ENCODE results near the gene AGO1. TPM values are rescaled to one million over a fixed set of nuclear protein-coding genes. Genes with fewer than 3 reads are reported as not detected.

Gene AGO1
- total RNA-seq, 2 experiments from 2014 or later: 15.2 to 16.3 TPM

DNA sequence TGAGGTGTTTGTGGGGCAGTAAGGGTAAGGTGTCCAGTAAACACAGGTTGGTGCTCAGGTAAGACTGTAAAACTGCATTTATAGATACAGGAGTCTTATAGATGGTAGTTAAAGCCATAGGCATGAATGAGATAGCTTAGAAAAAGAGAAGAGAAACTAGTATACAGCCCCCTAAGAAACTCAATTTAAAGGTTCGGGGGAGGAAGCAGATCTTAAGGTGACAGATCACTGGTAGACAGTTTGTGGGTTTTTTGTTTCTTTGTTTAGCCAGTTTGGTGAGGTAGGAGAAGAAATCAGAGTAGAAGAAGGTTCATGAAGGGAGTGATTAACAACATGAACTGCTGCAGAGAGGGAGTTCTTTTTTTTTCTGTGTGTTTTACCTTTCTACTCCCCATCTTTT lies 41.8 kb downstream of the AGO1 start:
- ChIA-PET POLR2A (no interaction called here), CTCF (no interaction called here)
- H3K36me3 ChIP-seq (ENCODE audit: insufficient read depth, low read length): peaks cover 3% of the 10 kb centered on the region
- peaks cover 30% of the 10 kb centered on the region for H3K36me3 Mint-ChIP-seq (ENCODE audit: low read depth)
- DNase-seq: no peak
- H3K4me3 Mint-ChIP-seq: no peak overlapping the region
- no peaks in the 10 kb centered on the region for H3K9me3 Mint-ChIP-seq
- intact Hi-C loops (cut with DNase I, micrococcal nuclease): no loop called here
- peaks cover 10% of the 10 kb centered on the region for H3K4me1 Mint-ChIP-seq (ENCODE audit: low read depth)
- H3K27me3 ChIP-seq (ENCODE audit: control insufficient read depth in 1 of 2, insufficient read depth in 2 of 2, low read length in 2 of 2): no peaks in the 10 kb centered on the region
- no peak for ATAC-seq (ENCODE audit: poor library complexity)
- H3K9me3 ChIP-seq (ENCODE audit: control insufficient read depth in 1 of 2, insufficient read depth in 1 of 2, low read length in 2 of 2): no peaks in the 10 kb centered on the region
- no peak overlapping the region for H3K27ac Mint-ChIP-seq
- H3K4me1 ChIP-seq (ENCODE audit: insufficient read depth, low read length): no peaks in the 10 kb centered on the region
- H3K4me3 ChIP-seq (ENCODE audit: low read length): no peak overlapping the region
- H3K27me3 Mint-ChIP-seq: no peaks in the 10 kb centered on the region
- TF ChIP-seq, protein P1, sequence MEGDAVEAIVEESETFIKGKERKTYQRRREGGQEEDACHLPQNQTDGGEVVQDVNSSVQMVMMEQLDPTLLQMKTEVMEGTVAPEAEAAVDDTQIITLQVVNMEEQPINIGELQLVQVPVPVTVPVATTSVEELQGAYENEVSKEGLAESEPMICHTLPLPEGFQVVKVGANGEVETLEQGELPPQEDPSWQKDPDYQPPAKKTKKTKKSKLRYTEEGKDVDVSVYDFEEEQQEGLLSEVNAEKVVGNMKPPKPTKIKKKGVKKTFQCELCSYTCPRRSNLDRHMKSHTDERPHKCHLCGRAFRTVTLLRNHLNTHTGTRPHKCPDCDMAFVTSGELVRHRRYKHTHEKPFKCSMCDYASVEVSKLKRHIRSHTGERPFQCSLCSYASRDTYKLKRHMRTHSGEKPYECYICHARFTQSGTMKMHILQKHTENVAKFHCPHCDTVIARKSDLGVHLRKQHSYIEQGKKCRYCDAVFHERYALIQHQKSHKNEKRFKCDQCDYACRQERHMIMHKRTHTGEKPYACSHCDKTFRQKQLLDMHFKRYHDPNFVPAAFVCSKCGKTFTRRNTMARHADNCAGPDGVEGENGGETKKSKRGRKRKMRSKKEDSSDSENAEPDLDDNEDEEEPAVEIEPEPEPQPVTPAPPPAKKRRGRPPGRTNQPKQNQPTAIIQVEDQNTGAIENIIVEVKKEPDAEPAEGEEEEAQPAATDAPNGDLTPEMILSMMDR (IDR thresholded peaks at IDR 0.05): no peak
- no peak overlapping the region for H3K27ac ChIP-seq (ENCODE audit: low read depth in 1 of 2, low read length in 2 of 2)

DNA sequence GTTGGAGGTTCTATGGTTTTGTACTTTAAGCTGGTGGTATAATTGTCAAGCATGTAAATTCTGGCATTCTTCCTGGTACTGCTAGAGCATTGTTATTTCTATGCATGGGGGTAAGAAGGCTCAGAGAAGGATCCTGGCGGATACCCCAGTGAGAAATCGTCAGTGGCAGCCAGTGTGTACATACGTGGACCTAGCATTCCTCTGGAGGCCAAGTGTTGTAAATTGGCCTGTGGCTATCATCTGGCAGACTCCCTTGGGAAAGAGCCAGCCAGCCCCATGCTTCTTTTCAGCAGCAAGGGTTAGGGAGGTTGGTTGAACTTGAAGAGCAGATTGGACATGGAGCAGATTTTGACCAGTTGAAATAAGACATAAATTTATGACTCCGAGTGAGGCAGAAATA lies 42.7 kb downstream of the AGO1 start:
- Histone ChIP-seq H3K4me3 (ENCODE audit: low read length) (no peak overlapping the region), H3K4me1 (ENCODE audit: insufficient read depth, low read length) (peaks cover 7% of the 10 kb centered on the region), H3K9me3 (ENCODE audit: control insufficient read depth in 1 of 2, insufficient read depth in 1 of 2, low read length in 2 of 2) (no peaks in the 10 kb centered on the region), H3K27ac (ENCODE audit: low read depth in 1 of 2, low read length in 2 of 2) (no peak overlapping the region), H3K27me3 (ENCODE audit: control insufficient read depth in 1 of 2, insufficient read depth in 2 of 2, low read length in 2 of 2) (no peaks in the 10 kb centered on the region), H3K36me3 (ENCODE audit: insufficient read depth, low read length) (no peaks in the 10 kb centered on the region)
- DNase-seq (no peak), ATAC-seq (ENCODE audit: poor library complexity) (no peak)
- POLR2A ChIA-PET: no interaction called here
- H3K4me1 Mint-ChIP-seq (ENCODE audit: low read depth): peaks cover 17% of the 10 kb centered on the region
- no peaks in the 10 kb centered on the region for H3K9me3 Mint-ChIP-seq
- CTCF ChIA-PET: no interaction called here
- intact Hi-C loops (cut with DNase I, micrococcal nuclease): no loop called here
- no peak overlapping the region for H3K4me3 Mint-ChIP-seq
- no peaks in the 10 kb centered on the region for H3K27me3 Mint-ChIP-seq
- H3K36me3 Mint-ChIP-seq (ENCODE audit: low read depth): peaks cover 21% of the 10 kb centered on the region
- H3K27ac Mint-ChIP-seq: no peak overlapping the region
- TF ChIP-seq, protein P1 (IDR thresholded peaks at IDR 0.05): no peak

DNA sequence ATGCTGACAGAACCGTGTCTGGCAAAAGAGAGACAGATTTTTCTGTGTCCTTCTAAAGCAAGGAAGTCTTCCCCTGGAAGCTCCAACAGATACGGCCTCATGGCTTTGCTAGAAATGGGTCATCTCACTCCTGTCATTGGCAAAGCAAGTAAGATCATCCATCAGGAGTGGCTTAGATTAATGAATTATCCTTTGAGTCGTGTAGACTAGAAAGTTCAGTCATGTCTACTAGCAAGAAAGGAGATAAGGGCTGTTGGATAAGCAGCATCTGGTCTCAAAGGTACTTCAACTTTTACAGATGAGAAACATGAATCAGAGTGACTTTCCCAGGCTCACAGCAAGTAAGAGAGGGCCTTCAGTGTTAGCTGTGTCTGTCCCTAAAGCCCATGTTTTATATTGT lies 44.5 kb downstream of the AGO1 start:
- Histone ChIP-seq H3K4me1 (ENCODE audit: insufficient read depth, low read length) (peaks cover 15% of the 10 kb centered on the region), H3K36me3 (ENCODE audit: insufficient read depth, low read length) (no peaks in the 10 kb centered on the region), H3K9me3 (ENCODE audit: control insufficient read depth in 1 of 2, insufficient read depth in 1 of 2, low read length in 2 of 2) (no peaks in the 10 kb centered on the region), H3K27ac (ENCODE audit: low read depth in 1 of 2, low read length in 2 of 2) (no peak overlapping the region), H3K4me3 (ENCODE audit: low read length) (no peak overlapping the region), H3K27me3 (ENCODE audit: control insufficient read depth in 1 of 2, insufficient read depth in 2 of 2, low read length in 2 of 2) (no peaks in the 10 kb centered on the region)
- H3K27ac Mint-ChIP-seq: no peak overlapping the region
- H3K4me1 Mint-ChIP-seq (ENCODE audit: low read depth): peaks cover 27% of the 10 kb centered on the region
- H3K9me3 Mint-ChIP-seq: no peaks in the 10 kb centered on the region
- ChIA-PET CTCF (no interaction called here), POLR2A (no interaction called here)
- ATAC-seq (ENCODE audit: poor library complexity) (no peak), DNase-seq (no peak)
- TF ChIP-seq, protein P1 (IDR thresholded peaks at IDR 0.05): no peak
- intact Hi-C loops (cut with DNase I, micrococcal nuclease): no loop called here
- peaks cover 3% of the 10 kb centered on the region for H3K36me3 Mint-ChIP-seq (ENCODE audit: low read depth)
- H3K27me3 Mint-ChIP-seq: no peaks in the 10 kb centered on the region
- H3K4me3 Mint-ChIP-seq: no peak overlapping the region

All from CD4-positive, alpha-beta T cell (primary cell).